ENCODE measurements around the gene ALLC.

DNA sequence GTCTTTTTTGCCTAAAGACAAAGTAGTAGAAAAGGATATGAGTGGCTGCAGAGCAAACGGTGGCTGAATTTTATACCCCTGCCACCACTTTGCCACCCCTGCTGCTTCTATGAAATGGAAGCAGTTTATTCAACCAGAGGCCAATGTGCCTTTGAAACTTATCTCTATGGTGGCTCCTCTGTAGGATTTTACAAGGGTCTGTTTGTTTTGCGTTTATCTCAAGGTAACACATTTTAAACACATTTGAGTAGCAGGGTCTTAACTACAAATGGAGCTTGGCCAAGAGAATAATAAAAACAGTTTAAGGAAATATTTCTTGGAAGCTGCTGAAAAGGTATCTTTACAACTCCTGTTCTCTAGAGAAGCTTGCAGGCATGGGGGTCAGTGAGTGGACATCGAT, 6.1 kb downstream of the ALLC start:
- no peak for TF ChIP-seq POLR2AphosphoS5 (IDR thresholded peaks at IDR 0.05; ENCODE audit: low read depth, low read length)
- no peak for TF ChIP-seq POLR2A (IDR thresholded peaks at IDR 0.05; ENCODE audit: low read depth, low read length)
- TF ChIP-seq TAF1 (IDR thresholded peaks at IDR 0.05; ENCODE audit: borderline replicate concordance, low read depth, low read length): no peak
